Esophagus squamous epithelium (tissue), 5 donors: Measurements from ENCODE around the gene SH2D7. TPM values are rescaled to one million over a fixed set of nuclear protein-coding genes. Genes with fewer than 3 reads are reported as not detected.

ENCODE experiments used
- DNase-seq: peaks from one replicate; lab custom pipeline; 2025; lab: John Stamatoyannopoulos, UW
- H3K27ac ChIP-seq, 4 donors: fragments of 200-600 bp; sonication (generic); one replicate each; pipeline ENCODE4 v1.5.1; 2016 to 2019; ENCODE audit warnings: mild to moderate bottlenecking in 1 of 4
- H3K27me3 ChIP-seq, 4 donors: fragments of 200-600 bp; sonication (generic); 1 replicate in 3 of 4; 2 replicates in 1 of 4; pipeline versions ENCODE4 v1.5.1 to v1.6.0; 2017 to 2021; ENCODE audit warnings: antibody characterized with exemption in 1 of 4
- H3K36me3 ChIP-seq, 3 donors: fragments of 200-600 bp; sonication (generic); one replicate each; pipeline ENCODE4 v1.5.1; 2016 to 2019
- H3K4me1 ChIP-seq, 3 donors: fragments of 200-600 bp; sonication (generic); one replicate each; pipeline ENCODE4 v1.5.1; 2017 to 2019
- H3K4me3 ChIP-seq, 4 donors: fragments of 200-600 bp; sonication (generic); 1 replicate in 3 of 4; 2 replicates in 1 of 4; pipeline ENCODE4 v1.5.1; 2016 to 2019; ENCODE audit warnings: mild to moderate bottlenecking in 2 of 4, moderate library complexity in 1 of 4
- H3K9me3 ChIP-seq, 3 donors: fragments of 200-600 bp; sonication (generic); one replicate each; pipeline ENCODE4 v1.5.1; 2016 to 2019
- POLR2A ChIP-seq, 4 donors: fragments of 450-650 bp; IDR thresholded peaks; one replicate each; pipeline ENCODE4 v1.6.1; 2017; ENCODE audit warnings: antibody characterized with exemption in 4 of 4, mild to moderate bottlenecking in 4 of 4, moderate library complexity in 3 of 4
- WGBS, 2 donors: methylation state at CpG; one replicate each; pipeline ENCODE4 v1.1.5; 2018; 5-methylcytosine and 5-hydroxymethylcytosine counted together
- intact Hi-C: fragments of 100-400 bp; cut with DNase I; formaldehyde crosslinking; loops from one replicate; pipeline ENCODE4 v1.15.0; 2022
- total RNA-seq, 4 donors: library from RNA; depleted of rRNA; stranded (reverse); fragments of >200 nt; gene quantifications; one replicate each; pipeline ENCODE4 v1.1.0, GENCODE V29; 2016
- TF ChIP-seq, protein P1 (sequence below), 6 experiments: fragments of 450-650 bp in 4 of 6; fragments of 200-600 bp in 2 of 6; sonication (generic) in 2 of 6; IDR thresholded peaks; one replicate each; pipeline ENCODE4 v1.5.1; 2016 to 2019; ENCODE audit warnings: antibody characterized with exemption in 6 of 6, mild to moderate bottlenecking in 4 of 6, moderate library complexity in 4 of 6
- donor health status: DM: yes; HTN: yes; CAD: no.

The SH2D7 gene
- total RNA-seq, 4 donors from 2014 or later = not detected

DNA sequence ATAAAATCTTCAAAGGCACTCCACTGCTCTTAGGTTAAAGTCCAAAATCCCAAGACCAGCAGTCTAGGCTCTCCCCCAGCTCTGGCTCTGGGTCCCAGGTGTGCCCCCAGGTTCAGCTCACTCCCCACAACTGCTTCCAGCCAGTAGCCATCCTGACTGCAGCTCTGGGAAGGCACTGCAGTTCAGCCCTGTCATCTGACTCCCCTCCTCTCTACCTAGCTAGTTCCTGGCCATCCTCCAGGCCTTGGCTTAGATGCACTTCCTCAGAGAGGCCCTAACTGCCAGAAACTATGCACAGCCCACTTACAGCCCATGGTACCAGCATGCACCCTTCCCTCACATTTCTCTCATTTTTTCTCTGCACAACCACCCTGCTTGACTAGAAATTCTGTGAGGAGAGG is 40.4 kb upstream of the SH2D7 start:
- H3K4me1 ChIP-seq = peaks cover 34 to 100% (median 77%) of the 10 kb centered on the region in 3 donors
- H3K27me3 ChIP-seq = no peaks in the 10 kb centered on the region
- no peaks in the 10 kb centered on the region for H3K9me3 ChIP-seq
- intact Hi-C loops = no loop called here
- TF ChIP-seq, protein P1, sequence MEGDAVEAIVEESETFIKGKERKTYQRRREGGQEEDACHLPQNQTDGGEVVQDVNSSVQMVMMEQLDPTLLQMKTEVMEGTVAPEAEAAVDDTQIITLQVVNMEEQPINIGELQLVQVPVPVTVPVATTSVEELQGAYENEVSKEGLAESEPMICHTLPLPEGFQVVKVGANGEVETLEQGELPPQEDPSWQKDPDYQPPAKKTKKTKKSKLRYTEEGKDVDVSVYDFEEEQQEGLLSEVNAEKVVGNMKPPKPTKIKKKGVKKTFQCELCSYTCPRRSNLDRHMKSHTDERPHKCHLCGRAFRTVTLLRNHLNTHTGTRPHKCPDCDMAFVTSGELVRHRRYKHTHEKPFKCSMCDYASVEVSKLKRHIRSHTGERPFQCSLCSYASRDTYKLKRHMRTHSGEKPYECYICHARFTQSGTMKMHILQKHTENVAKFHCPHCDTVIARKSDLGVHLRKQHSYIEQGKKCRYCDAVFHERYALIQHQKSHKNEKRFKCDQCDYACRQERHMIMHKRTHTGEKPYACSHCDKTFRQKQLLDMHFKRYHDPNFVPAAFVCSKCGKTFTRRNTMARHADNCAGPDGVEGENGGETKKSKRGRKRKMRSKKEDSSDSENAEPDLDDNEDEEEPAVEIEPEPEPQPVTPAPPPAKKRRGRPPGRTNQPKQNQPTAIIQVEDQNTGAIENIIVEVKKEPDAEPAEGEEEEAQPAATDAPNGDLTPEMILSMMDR (IDR thresholded peaks at IDR 0.05) = no peak
- no peak for TF ChIP-seq POLR2A (IDR thresholded peaks at IDR 0.05)
- DNase-seq = no peak
- H3K27ac ChIP-seq = peak overlapping the region in 3 of 4 donors; percentile 22 to 58 (median 25)
- H3K36me3 ChIP-seq = peaks cover 0 to 20% (median 3%) of the 10 kb centered on the region in 3 donors
- no peak overlapping the region for H3K4me3 ChIP-seq

DNA sequence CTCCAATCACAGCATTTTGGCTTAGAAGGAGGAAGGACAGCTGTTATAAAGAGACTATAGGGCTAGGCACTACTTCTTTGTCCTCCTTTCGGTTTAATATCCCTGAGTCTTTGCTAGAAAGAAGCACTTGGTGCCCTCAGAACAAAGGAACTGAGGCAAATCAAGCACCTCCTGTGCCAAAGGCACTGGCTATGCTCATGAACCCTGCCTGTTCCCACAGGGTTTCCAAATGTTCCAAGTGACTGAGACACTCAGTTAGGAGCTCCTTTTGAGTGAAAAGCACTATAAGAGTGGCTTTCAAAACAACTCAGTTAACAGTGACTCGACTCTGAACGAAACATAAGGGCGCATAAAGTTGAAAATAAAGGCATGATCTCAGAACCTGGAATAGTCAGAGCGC is 39.8 kb upstream of the SH2D7 start:
- Histone ChIP-seq H3K27ac (peak overlapping the region in 3 of 4 donors; percentile 22 to 58 (median 25)), H3K4me3 (no peak overlapping the region), H3K4me1 (peaks cover 32 to 100% (median 77%) of the 10 kb centered on the region in 3 donors), H3K9me3 (no peaks in the 10 kb centered on the region), H3K27me3 (no peaks in the 10 kb centered on the region), H3K36me3 (peaks cover 0 to 20% (median 3%) of the 10 kb centered on the region in 3 donors)
- TF ChIP-seq, protein P1 (IDR thresholded peaks at IDR 0.05) = no peak
- TF ChIP-seq POLR2A (IDR thresholded peaks at IDR 0.05) = no peak
- intact Hi-C loops = no loop called here
- WGBS, 2 donors = 80 to 88% methylated on average over 5 of the region's 5 CpGs
- no peak for DNase-seq

DNA sequence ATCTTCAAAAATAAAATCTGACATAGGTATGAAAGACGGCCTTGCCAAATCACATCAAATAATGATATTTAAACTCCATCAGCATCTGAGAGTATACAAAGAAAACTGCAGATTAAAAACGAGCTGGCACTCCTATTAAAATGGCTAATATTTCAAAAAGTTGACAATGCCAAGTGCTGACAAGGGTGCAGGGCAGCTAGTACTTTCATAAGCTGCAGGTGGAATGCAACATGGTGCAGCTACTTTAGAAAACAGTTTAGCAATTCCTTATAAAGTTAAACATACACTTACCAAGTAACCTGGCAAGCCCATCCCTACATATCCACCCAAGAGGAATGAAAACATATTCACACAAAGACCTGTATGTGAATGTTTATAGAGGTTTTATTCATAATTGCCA is 37.8 kb upstream of the SH2D7 start:
- Histone ChIP-seq H3K36me3 (peaks cover 0 to 20% (median 3%) of the 10 kb centered on the region in 3 donors), H3K4me3 (no peak overlapping the region), H3K27ac (peak overlapping the region in 1 of 4 donors; percentile 79), H3K4me1 (peaks cover 43 to 100% (median 76%) of the 10 kb centered on the region in 3 donors), H3K9me3 (no peaks in the 10 kb centered on the region), H3K27me3 (no peaks in the 10 kb centered on the region)
- no peak for TF ChIP-seq POLR2A (IDR thresholded peaks at IDR 0.05)
- TF ChIP-seq, protein P1 (IDR thresholded peaks at IDR 0.05) = no peak
- intact Hi-C loops = no loop called here
- no peak for DNase-seq
- WGBS, 2 donors = 64 to 68% methylated on average over 2 of the region's 2 CpGs

DNA sequence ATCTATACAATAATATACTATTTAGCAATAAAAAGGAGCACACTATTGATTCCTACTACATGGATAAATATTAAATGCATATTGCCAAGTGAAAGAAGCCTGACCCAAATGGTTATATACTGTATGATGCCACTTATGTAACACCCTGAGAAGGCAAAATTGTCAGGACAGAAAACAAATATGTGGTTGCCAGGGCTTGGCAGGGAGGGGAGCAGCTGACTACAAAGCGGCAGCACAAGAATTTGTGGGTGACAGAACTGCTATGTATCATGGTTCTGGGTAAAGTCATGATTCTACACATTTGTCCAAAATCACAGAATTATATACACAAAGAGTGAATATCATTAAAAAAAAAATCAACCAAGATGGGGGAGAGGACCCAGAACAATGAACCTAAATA is 37.4 kb upstream of the SH2D7 start:
- no peak for DNase-seq
- Histone ChIP-seq H3K4me1 (peaks cover 48 to 100% (median 76%) of the 10 kb centered on the region in 3 donors), H3K27me3 (no peaks in the 10 kb centered on the region), H3K27ac (peak overlapping the region in 1 of 4 donors; percentile 79), H3K9me3 (no peaks in the 10 kb centered on the region), H3K4me3 (no peak overlapping the region), H3K36me3 (peaks cover 0 to 20% (median 3%) of the 10 kb centered on the region in 3 donors)
- intact Hi-C loops = no loop called here
- TF ChIP-seq, protein P1 (IDR thresholded peaks at IDR 0.05) = no peak
- TF ChIP-seq POLR2A (IDR thresholded peaks at IDR 0.05) = no peak
- WGBS, 2 donors = 31 to 38% methylated on average over 1 of the region's 1 CpG

DNA sequence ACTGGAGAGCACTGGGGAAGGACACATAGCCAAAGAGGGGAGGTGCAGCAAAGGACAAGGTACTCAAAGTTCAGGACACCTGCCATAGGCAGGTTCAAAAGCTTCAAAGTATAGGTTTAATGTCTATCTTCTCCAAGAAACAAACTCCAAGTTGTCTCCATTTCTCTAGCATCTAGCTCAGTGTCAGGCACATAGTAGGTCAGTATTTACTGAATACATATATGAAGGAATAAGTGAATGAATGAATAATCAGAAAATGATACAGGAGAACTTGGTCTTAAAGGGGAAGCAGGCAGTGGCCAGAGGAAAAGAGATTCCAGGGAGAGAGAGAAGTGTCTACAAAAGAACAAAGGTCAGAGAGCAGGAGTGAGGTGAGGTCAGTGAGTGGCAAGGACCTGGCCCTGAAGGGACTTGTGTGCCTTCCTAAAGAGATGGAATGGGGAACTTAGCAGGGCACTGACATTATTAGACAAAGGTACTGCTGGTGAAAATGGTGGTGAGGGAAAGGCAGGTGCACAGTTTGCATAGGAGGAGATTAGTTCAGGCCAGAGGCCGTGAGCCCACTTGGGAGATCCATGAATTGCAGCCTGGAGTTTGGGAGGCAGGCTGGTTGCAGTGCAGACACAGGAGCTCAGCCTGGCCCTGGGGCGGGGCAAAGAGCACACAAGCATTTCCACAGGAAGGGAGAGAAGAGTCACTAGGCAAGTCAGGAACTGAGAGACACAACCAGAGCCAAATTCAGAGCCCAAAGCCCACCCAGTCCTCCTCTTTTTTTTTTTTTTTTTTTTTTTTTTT is 36.2 kb upstream of the SH2D7 start:
- Histone ChIP-seq H3K4me1 (peaks cover 48 to 100% (median 66%) of the 10 kb centered on the region in 3 donors), H3K27ac (peak overlapping the region; percentile 50 to 79 (median 71)), H3K36me3 (peaks cover 0 to 20% (median 3%) of the 10 kb centered on the region in 3 donors), H3K9me3 (no peaks in the 10 kb centered on the region), H3K4me3 (no peak overlapping the region), H3K27me3 (no peaks in the 10 kb centered on the region)
- TF ChIP-seq, protein P1 (IDR thresholded peaks at IDR 0.05) = no peak
- WGBS, 2 donors = 18 to 34% methylated on average over 2 of the region's 2 CpGs
- intact Hi-C loops = no loop called here
- DNase-seq = no peak
